ENCODE results near the gene DNAJC1. TPM values are rescaled to one million over a fixed set of nuclear protein-coding genes. Genes with fewer than 3 reads are reported as not detected.
"Not testable (repeated sequence)": the region's sequence is repeated elsewhere in the genome, so short reads cannot be mapped to it uniquely, and the experiment has no call there.

The DNAJC1 gene
- total RNA-seq, 1 donor from 2014 or later = 12.0 TPM

- intact Hi-C loops (cut with micrococcal nuclease) = no loop called here
- Histone ChIP-seq H3K27ac (replicated peaks) (no peak overlapping the region), H3K4me3 (no peak overlapping the region), H3K36me3 (peaks cover 35% of the 10 kb centered on the region), H3K27me3 (ENCODE audit: low read depth) (no peaks in the 10 kb centered on the region), H3K9me3 (replicated peaks) (peaks cover 81% of the 10 kb centered on the region), H3K4me1 (no peaks in the 10 kb centered on the region)
- no peak for DNase-seq
- no peak for TF ChIP-seq CTCF (IDR thresholded peaks at IDR 0.05; ENCODE audit: borderline replicate concordance)
Measured at GRCh38 chr10:21889477-21890275, 113.9 kb downstream of the DNAJC1 start.

GRCh38 chr10:21888959-21889358 is 114.6 kb downstream of the DNAJC1 start:
- TF ChIP-seq CTCF (IDR thresholded peaks at IDR 0.05; ENCODE audit: borderline replicate concordance) = no peak
- peaks cover 3% of the 10 kb centered on the region for H3K4me1 ChIP-seq
- H3K9me3 ChIP-seq (replicated peaks) = peaks cover 74% of the 10 kb centered on the region
- no peak for DNase-seq
- peaks cover 28% of the 10 kb centered on the region for H3K36me3 ChIP-seq
- no peaks in the 10 kb centered on the region for H3K27me3 ChIP-seq (ENCODE audit: low read depth)
- no peak overlapping the region for H3K4me3 ChIP-seq
- H3K27ac ChIP-seq (replicated peaks) = no peak overlapping the region
- intact Hi-C loops (cut with micrococcal nuclease) = no loop called here

GRCh38 chr10:21885940-21886339 is 117.6 kb downstream of the DNAJC1 start:
- DNase-seq = no peak
- no peak overlapping the region for H3K4me3 ChIP-seq
- H3K27me3 ChIP-seq (ENCODE audit: low read depth) = no peaks in the 10 kb centered on the region
- no peak overlapping the region for H3K27ac ChIP-seq (replicated peaks)
- peaks cover 47% of the 10 kb centered on the region for H3K9me3 ChIP-seq (replicated peaks)
- intact Hi-C loops (cut with micrococcal nuclease) = no loop called here
- no peak for TF ChIP-seq CTCF (IDR thresholded peaks at IDR 0.05; ENCODE audit: borderline replicate concordance)
- H3K4me1 ChIP-seq = peaks cover 3% of the 10 kb centered on the region
- peaks cover 31% of the 10 kb centered on the region for H3K36me3 ChIP-seq

- no peak overlapping the region for H3K4me3 ChIP-seq
- intact Hi-C loops (cut with micrococcal nuclease) = no loop called here
- no peak overlapping the region for H3K27ac ChIP-seq (replicated peaks)
- peaks cover 15% of the 10 kb centered on the region for H3K9me3 ChIP-seq (replicated peaks)
- H3K27me3 ChIP-seq (ENCODE audit: low read depth) = no peaks in the 10 kb centered on the region
- H3K4me1 ChIP-seq = no peaks in the 10 kb centered on the region
- no peak for TF ChIP-seq CTCF (IDR thresholded peaks at IDR 0.05; ENCODE audit: borderline replicate concordance)
- DNase-seq = no peak
- peaks cover 46% of the 10 kb centered on the region for H3K36me3 ChIP-seq
Measured at GRCh38 chr10:21873198-21873597, 130.3 kb downstream of the DNAJC1 start.

GRCh38 chr10:21872771-21873170 is 130.8 kb downstream of the DNAJC1 start:
- H3K9me3 ChIP-seq (replicated peaks) = peaks cover 15% of the 10 kb centered on the region
- intact Hi-C loops (cut with micrococcal nuclease); H3K27me3 ChIP-seq (ENCODE audit: low read depth); H3K4me3 ChIP-seq; H3K4me1 ChIP-seq; DNase-seq; H3K27ac ChIP-seq (replicated peaks): not testable (repeated sequence)
- peaks cover 46% of the 10 kb centered on the region for H3K36me3 ChIP-seq

GRCh38 chr10:21870849-21871248 is 132.7 kb downstream of the DNAJC1 start:
- Histone ChIP-seq H3K27me3 (ENCODE audit: low read depth) (no peaks in the 10 kb centered on the region), H3K4me1 (no peaks in the 10 kb centered on the region), H3K27ac (replicated peaks) (no peak overlapping the region), H3K36me3 (peaks cover 44% of the 10 kb centered on the region), H3K4me3 (no peak overlapping the region), H3K9me3 (replicated peaks) (peaks cover 32% of the 10 kb centered on the region)
- intact Hi-C loops (cut with micrococcal nuclease) = no loop called here
- no peak for DNase-seq
- TF ChIP-seq CTCF (IDR thresholded peaks at IDR 0.05; ENCODE audit: borderline replicate concordance) = no peak

- DNase-seq; H3K4me1 ChIP-seq; H3K27ac ChIP-seq (replicated peaks); H3K4me3 ChIP-seq; H3K27me3 ChIP-seq (ENCODE audit: low read depth); intact Hi-C loops (cut with micrococcal nuclease): not testable (repeated sequence)
- Histone ChIP-seq H3K9me3 (replicated peaks) (peaks cover 32% of the 10 kb centered on the region), H3K36me3 (peaks cover 27% of the 10 kb centered on the region)
Measured at GRCh38 chr10:21869087-21869486, 134.4 kb downstream of the DNAJC1 start.
